Stimulated activated CD8-positive, alpha-beta memory T cell treated with anti-CD3 and anti-CD28 coated beads, Interleukin-7, amount 100 ng/mL, for 48 hours (primary cell): ENCODE data around the gene NIPBL.
"Not testable (repeated sequence)": the region's sequence is repeated elsewhere in the genome, so short reads cannot be mapped to it uniquely, and the experiment has no call there.

Experiments used
- DNase-seq, 2 donors: peaks; one replicate each; pipeline ENCODE4 v3.0.0-alpha.2; 2020; ENCODE audit warnings: low read depth in 1 of 2; ENCODE audit errors: extremely low read depth in 1 of 2

NIPBL gene

DNA sequence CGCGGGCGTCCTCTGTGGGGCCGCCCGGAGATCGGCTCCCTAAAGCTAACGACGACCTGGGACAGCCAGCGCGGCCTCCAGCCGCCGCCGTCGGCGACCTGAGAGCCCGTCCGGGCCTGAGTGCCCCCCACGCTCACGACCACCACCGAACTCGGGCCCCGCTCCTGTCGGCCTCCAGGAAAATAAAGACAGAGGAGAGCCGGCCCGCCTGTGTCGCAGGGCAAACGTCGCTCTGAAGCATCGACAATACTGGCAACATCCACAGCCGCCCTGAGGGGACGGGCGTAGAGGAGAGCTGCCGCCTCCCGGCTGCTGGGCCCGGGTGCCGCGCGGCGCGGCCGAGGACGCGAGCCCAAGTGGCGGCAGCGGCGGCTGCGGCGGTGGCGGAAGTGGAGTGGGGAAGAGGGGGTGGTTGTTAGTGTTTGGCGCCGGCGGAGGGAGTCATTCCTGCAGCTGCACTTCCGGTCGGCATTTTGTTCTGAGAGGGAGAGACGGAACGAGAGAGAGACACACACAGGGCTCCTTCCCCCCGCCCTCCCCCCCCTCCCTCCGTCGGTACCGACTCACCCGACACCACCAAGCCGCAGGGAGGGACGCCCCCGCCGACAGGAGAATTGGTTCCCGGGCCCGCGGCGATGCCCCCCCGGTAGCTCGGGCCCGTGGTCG lies at the start of gene NIPBL:
NIPBL (plus strand) TSS at position 471 of the 666 bp plus-strand sequence. CDS start 76,928 bp downstream, outside the sequence.
- DNase-seq, result peak; percentile 81 to 84

DNA sequence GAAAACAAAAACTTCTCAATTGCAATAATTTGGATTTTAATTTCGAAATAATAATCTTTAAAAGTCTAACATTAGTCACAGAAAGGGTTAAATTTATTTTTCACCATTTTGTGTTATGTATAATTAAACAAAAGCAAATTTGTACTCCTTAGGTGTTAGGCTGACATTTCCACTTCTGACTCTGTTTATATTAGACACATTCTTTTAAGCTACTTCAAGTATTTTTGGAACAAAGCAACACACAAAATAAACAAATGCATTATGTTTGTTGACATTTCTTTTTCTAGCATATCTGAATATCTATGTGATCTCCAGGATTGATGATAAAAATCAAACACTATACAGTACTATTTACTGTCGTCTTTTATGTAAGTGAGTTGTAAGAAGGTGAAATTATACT lies 44.3 kb upstream of the NIPBL start:
- DNase-seq, result no peak

DNA sequence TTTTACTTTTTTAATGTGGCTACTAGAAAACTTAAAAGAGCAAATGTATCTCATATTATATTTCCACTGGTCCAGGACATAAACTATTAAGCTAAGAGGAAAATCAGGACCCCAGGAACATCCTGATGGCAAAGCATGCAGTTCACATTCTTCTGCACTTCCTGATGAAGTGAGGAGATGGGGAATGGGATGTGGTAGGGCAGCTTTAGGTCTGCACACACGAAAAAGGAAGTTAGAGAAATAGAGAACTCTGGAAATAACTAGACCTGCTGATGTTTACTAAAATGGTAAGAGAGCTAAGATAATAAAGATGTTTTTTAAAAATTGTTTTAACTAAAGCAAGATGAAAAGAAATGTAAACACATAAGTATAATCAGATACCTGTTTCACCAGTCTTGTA lies 39.7 kb upstream of the NIPBL start:
- no peak for DNase-seq

- no peak for DNase-seq
Observed at GRCh38 chr5:36839489-36840476, 36.8 kb upstream of the NIPBL start.

- no peak for DNase-seq
Observed at GRCh38 chr5:36841677-36842076, 34.9 kb upstream of the NIPBL start.

DNA sequence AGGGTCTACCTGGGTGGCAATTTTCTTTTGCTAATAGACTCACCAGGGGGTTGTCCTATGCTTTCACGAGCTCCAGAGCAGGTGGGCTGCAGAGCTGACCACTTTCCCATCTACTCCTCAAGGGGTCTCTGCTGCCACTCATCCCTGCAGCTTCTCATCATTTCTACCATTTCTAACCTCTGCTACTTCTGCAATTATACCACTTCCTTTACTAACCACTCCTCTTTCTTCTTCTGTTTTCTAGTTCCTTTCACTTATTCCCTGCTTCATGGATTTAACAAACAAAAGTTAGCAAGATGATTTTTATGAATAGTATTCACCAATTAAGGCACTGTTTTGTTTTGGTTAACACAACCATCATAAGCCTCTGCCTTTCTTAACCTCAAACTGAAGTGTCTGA lies 34.5 kb upstream of the NIPBL start:
- DNase-seq, result no peak

DNA sequence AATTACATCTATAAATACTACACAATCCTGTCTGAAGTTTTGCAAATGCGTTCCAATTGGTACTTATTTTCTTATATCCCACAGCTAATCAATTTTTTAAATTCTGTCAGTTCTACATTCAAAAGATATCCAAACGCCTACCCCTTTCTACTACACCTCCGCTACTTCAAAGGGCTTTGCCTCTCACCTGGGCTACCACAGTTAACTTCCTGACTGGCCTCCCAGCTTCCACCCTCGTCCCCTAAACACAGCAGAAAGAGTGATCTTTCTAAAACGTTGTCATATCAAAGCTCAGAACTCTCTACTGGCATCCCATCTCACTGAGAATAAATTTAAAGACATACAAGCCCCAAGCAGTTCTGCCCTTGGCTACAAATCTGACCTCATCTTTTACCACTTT lies 32.3 kb upstream of the NIPBL start:
- no peak for DNase-seq

DNA sequence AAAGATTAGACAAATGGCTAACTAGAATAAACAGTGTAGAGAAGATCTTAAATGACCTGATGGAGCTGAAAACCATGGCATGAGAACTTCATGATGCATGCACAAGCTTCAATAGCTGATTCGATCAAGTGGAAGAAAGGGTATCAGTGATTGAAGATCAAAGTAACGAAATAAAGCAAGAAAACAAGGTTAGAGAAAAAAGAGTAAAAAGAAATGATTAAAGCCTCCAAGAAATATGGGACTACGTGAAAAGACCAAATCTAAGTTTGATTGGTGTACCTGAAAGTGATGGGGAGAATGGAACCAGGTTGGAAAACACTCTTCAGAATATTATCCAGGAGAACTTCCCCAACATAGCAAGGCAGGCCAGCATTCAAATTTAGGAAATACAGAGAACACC lies 28.0 kb upstream of the NIPBL start:
- DNase-seq, result not testable (repeated sequence)

DNA sequence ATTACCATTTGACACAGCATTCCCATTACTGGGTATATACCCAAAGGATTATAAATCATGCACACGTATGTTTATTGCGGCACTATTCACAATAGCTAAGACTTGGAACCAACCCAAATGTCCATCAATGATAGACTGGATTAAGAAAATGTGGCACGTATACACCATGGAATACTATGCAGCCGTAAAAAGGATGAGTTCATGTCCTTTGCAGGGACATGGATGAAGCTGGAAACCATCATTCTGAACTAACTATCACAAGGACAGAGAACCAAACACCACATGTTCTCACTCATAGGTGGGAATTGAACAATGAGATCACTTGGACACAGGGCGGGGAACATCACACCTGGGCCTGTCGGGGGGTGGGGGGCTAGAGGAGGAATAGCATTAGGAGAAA lies 23.7 kb upstream of the NIPBL start:
- not testable (repeated sequence) for DNase-seq

- no peak for DNase-seq
Observed at GRCh38 chr5:36854402-36855140, 22.0 kb upstream of the NIPBL start.

DNA sequence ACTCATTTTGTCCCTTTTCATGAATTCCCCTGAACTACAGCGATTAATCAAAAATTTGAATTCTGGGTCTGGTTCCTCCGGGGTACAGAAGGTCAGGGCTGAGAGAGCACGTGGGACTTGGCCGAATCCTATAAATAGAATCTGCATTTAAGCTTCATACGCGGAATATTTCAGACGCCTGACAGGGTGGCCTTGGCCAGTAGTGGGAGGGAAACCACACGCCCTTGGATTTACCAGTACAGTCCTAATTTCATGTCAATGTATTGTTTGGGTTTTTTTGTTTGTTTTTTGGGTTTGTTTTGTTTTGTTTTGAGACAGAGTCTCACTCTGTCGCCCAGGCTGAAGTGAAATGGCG lies 21.5 kb upstream of the NIPBL start:
- DNase-seq, result no peak

GRCh38 chr5:36861871-36862270 lies 14.7 kb upstream of the NIPBL start:
- DNase-seq, result no peak

GRCh38 chr5:36870399-36871040 lies 6.0 kb upstream of the NIPBL start:
- DNase-seq, result no peak

DNA sequence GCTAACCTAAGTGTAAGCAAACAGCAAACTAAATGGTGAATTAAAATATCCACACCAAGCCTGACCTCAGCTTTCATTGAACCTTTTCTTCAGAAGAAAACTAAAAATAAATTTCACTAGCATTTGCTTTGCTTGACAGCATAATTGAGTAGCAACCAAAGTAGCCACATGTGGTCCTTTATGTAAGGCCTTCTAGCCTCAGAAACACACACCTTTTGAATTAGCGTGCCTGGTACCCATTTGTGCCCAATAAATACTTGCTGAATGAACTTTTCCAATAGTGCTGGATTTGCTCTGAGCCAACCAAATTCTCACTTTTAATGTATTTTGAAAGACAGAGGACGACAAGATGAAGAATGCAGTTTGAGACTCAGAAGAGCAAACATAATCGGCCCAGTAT lies 2.1 kb upstream of the NIPBL start:
- DNase-seq, result no peak

DNA sequence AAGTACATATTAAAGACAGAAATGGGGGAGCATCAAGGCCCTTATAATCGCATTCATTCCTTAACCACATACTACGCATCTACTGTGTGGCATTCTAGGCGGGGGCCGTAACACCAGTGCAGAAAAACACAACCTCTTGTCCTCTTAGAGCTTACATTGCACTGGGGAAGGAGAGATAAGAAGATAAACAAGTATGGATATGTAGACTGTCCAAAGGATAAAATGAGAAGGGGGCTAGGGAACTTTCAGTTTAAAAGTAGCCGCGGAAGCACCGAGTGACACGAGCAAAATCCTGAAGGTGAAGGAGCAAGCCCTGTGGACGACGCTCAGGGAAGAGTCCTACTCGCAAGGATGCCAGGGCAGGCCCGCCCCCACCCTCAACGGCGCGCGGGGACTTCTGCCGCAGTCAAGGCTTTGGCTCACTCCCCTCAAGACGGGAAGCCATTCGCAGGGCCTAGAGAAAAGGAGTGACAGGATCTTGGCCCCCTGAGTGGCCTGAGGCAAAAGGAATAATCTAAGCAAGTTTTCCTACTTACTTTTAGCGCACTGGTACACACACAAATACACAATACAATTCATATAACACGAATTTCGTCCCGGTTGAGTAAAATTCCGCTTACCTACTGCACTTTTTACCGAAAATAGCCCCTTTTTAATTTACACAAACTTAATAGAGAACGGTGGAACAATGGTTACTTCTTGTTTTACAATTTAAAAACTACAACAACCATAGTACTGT lies 1.3 kb upstream of the NIPBL start:
- peak; percentile 18 to 31 for DNase-seq

DNA sequence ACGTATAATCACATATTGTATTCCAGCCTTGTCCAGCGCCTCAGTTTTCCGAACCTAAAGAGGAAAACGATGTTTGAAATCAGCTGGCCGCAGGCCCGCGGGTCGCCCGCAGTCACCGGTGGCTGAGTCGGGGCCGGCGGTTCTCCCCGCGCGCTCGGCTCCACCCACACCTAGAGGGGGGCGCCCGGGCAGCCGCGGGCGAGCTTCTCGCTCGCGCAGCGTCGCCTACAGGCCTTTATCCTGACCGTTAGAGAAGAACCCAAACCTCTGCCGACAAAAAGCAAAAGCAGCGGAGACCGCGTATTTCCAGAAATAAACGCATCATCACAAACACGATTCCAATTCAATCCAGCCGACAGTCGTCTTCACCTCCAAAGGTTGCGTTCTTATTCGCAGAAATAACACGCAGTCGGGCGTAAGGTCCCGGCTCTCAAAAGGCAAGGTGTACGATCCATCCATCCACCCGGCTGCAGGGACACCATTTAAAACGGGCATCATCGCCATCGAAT lies 725 bp upstream of the NIPBL start:
- DNase-seq, result peak; percentile 54 to 66

GRCh38 chr5:36876965-36877666 lies 547 bp downstream of the NIPBL start:
- DNase-seq, result peak; percentile 39 to 43

- no peak for DNase-seq
Observed at GRCh38 chr5:36877667-36878391, 1.3 kb downstream of the NIPBL start.
